Endometrium (tissue), 2 donors: ENCODE data around the gene CNOT6.

ENCODE experiments used
- FAIRE-seq: peaks from 2 replicates; lab custom pipeline; 2012; peaks lifted over from hg19 to GRCh38; lab: Jason Lieb, UNC
- donor health status: control.
- donor health status: control.

CNOT6 gene

GRCh38 chr5:180580681-180581080 is 86.5 kb downstream of the CNOT6 start:
- FAIRE-seq, result no peak

GRCh38 chr5:180583738-180584137 is 89.6 kb downstream of the CNOT6 start:
- no peak for FAIRE-seq

- no peak for FAIRE-seq
These were observed 92.0 kb downstream of the CNOT6 start for GRCh38 chr5:180586204-180586603.

- no peak for FAIRE-seq
These were observed 92.7 kb downstream of the CNOT6 start for GRCh38 chr5:180586870-180587269.

GRCh38 chr5:180589771-180590542 is 95.8 kb downstream of the CNOT6 start:
- no peak for FAIRE-seq

- no peak for FAIRE-seq
These were observed 96.5 kb downstream of the CNOT6 start for GRCh38 chr5:180590543-180591310.

DNA sequence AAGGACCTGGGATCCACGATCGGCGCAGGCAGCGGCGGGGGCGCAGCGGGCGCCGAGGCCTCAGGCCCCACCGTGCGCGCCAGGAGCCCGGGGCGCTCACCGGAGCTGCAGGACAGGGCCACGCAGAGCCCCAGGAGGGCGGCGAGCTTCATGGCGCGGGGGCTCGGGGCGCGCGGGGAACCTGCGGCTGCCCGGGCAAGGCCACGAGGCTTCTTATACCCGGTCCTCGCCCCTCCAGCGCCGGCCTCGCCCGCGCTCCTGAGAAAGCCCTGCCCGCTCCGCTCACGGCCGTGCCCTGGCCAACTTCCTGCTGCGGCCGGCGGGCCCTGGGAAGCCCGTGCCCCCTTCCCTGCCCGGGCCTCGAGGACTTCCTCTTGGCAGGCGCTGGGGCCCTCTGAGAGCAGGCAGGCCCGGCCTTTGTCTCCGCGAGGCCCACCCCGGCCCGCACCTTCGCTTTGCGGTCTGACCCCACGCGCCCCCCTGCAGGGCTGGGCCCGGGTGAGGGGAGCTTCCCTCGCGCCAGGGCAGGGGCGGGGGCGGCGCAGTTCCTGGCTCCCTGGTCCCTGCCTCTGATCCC is 97.2 kb downstream of the CNOT6 start, which contains the start of gene SCGB3A1:
SCGB3A1 (minus strand) TSS at position 189 of the 577 bp plus-strand sequence; CDS start at position 152, 37 bp downstream.
- no peak for FAIRE-seq

DNA sequence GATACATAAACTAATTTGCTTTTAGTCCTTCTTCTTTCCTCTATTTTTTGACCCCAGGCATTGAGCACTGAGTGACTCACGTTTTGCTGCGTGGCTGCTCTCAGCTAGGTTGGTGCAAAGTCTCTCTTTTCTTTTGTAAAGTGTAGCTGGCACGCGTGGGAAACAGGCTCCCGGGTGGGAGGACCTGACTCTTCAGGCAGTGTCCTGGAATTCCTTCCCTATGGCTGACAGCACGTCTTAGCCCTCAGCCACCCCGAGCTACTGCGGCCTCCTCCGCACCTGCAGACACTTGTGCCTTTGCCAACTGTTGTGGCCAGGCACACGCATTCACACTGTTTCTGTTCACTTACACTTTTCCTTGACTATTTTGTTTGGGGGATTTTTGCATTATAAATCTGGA is 98.0 kb downstream of the CNOT6 start:
- FAIRE-seq, result no peak

- FAIRE-seq, result no peak
These were observed 99.4 kb downstream of the CNOT6 start for GRCh38 chr5:180593446-180594206.

DNA sequence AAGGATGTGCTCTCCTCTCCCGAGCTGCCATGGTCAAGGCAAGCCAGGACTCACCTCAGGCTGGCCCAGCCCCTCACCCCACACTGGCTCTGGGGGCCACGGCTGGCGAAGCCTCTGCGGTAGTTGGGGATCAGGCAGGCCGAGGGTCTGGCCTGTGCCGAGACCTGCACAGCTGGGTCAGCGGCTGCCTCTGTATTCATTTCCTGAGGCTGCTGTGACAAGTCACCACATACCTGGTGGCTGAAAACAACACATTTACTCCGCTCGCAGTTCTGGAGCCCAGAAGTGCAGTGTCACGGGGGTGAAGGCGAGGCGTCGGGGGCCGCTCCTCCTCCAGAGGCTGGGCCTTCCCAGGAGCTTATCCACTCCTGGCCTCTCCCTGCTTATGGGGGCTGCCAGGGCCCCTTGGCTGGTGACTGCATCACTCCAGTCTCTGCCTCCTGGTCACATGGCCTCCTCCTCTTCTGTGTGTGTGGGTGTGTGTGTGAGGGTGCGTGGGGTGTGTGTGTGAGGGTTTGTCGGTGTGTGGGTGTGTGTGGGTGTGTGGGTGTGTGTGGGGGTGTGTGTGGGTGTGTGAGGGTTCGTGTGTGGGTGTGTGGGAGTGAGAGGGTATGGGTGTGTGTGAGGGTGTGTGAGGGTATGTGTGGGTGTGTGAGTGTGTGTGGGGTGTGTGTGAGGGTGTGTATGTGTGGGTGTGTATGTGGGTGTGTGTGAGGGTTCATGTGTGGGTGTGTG is 100.3 kb downstream of the CNOT6 start:
- no peak for FAIRE-seq

DNA sequence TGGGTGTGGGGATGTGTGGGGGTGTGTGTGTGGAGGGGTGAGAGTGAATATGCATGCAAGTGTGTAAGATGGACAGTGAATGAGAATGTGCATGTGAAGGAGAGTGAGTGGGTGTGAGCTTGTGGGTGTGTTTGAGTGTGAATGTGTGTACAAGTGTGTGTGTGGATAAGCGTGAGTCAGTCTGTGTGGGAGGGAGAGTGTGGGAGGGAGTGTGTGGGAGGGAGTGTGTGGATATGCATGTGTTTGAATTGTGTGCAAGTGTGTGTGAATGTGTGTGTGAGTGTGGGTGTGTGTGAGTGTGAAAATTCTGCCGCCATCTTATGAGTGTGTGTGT is 100.8 kb downstream of the CNOT6 start:
- FAIRE-seq, result no peak

- FAIRE-seq, result no peak
These were observed 101.4 kb downstream of the CNOT6 start for GRCh38 chr5:180595381-180596114.

DNA sequence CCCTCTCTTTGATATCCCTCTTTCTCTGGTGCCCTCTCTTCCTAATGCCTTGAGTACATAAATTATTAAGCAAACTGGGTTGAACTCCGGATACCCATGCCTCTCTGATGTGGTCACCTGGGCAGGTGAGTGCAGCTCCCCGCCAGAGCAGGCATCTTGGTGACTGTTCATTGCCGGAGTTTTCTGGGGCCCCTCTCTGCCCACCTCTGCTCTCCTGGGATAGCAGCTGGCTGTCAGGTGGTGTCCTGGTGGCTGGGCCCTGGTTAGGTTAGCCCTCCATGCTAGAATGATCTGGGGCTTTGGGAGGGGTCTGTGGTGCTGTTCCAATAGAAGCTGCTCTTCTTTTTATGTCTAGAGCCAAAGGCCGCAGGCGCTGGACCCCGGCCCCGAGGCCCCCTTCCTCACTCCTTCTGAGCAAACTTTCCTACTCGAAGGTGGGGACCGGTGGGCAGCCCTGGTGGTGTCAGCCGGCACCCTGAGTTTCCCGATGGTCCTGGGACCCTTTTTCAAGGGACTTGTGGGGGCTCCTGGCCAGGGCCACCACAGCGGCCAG is 102.0 kb downstream of the CNOT6 start:
- no peak for FAIRE-seq

DNA sequence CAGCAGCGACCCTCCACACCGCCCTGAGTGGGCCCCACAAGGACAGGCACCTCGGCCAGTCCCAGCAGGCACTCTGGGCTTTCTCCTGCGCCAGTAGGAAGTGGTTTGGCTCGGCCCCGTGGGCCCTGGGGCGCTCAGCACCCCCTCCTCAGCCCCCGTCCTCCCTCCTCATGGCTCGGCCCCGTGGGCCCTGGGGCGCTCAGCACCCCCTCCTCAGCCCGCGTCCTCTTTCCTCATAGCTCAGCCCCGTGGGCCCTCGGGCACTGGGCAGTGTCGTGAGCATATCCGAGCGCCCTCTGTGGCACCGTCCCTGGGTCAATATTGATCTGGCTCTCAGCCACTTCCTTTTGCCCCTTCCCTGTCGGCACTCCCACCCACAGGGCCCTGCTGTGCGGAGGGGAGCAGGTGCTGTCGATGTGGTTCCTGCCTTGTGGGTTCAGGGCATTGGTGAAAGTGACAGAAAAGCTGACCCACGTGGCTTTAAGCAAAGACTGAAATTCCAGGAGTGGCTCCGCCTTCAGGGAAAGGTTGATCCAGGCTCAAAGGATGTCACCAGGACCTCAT is 102.6 kb downstream of the CNOT6 start:
- FAIRE-seq, result no peak

DNA sequence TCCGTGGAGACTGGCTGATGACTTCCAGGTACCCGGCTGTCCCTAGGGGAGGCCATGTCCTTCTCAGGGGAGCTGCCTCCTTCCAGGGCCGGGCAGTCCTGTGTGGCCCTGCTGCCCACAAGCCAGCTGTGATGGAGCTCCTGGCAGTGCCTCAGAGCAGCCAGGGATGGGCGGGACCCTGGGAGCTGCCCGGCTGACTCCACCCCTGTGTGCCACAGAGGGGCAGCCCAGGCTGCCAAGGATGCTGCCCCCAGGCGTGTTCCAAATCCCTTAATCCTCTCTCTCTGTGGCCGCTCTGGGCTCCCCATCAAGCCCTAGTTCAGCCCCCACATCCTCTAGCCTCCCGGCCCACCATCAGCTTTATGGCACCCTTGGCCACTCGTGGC is 104.1 kb downstream of the CNOT6 start:
- no peak for FAIRE-seq

GRCh38 chr5:180598797-180599589 is 104.8 kb downstream of the CNOT6 start:
- no peak for FAIRE-seq

DNA sequence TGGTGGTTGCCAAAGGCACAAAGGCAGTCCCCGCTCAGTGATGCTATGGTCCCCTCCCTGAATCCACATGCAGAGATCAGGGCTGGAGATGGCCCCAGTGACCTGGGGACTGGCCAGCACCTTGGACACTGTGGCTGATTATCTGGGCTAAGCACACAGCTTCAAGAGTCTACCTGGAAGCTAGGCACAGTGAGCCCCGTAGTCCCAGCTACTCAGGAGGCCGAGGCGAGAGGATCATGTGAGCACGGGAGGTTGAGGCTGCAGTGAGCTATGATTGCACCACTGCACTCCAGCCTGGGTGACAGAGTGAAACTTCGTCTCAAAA is 105.4 kb downstream of the CNOT6 start:
- FAIRE-seq, result no peak

- no peak for FAIRE-seq
These were observed 105.9 kb downstream of the CNOT6 start for GRCh38 chr5:180599981-180600553.

DNA sequence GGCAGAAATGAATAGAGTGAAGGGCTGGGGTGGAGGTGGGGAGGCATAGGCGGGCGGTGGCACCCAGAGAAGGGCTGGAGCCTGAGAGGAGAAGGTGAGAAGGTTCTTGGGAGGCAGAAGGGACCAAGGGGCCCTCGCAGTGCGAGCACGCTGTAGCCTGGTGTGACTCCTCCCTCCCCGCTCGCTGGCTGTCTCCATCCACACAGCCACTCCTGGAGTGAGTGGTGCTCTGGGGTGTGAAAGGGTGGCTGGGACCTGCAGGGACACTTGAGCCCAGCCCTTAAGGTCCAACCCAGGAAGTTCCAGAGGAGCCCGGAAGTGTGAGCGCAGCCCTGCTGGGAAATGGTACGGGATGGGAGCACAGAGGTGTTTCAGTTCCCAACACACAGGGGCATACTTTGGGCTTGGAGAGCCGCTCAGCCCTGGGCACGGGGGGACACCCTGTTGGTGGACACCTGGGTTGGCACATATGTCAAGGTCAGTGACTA is 106.4 kb downstream of the CNOT6 start:
- FAIRE-seq, result no peak
